Anterior cingulate cortex (tissue), 58 donors: Measurements from ENCODE around the gene RCOR3.
"Not testable (repeated sequence)": the region's sequence is repeated elsewhere in the genome, so short reads cannot be mapped to it uniquely, and the experiment has no call there.

Experiments
- DNase-seq, 58 donors: peaks; one replicate each; lab custom pipeline; 2025; lab: John Stamatoyannopoulos, UW

Gene RCOR3

GRCh38 chr1:211337430-211338223 is 78.5 kb downstream of the RCOR3 start:
- DNase-seq: no peak

GRCh38 chr1:211338224-211338620 is 79.1 kb downstream of the RCOR3 start:
- DNase-seq: no peak

DNA sequence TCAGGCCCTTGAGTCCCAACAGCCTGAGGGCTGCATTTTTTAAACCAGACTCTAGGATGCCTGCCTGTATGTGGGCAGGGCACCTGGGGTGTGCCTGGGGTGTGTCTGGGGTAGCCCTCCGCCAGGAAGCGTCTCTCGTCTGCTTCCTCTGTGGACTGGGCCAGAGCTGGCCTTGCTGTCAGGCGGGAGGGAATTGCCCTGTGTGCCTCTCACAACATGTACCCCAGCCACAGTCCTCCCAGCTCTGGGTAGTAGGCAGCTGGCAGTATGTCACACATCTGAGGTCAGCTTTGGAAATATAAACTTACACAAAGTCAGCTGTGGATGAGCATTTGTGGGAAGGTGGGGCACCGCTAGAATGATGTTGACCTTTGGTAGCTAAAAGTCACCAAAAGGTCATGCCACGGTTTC is 80.5 kb downstream of the RCOR3 start:
- no peak for DNase-seq

- no peak for DNase-seq
Measured at GRCh38 chr1:211340622-211341507, 81.7 kb downstream of the RCOR3 start.

DNA sequence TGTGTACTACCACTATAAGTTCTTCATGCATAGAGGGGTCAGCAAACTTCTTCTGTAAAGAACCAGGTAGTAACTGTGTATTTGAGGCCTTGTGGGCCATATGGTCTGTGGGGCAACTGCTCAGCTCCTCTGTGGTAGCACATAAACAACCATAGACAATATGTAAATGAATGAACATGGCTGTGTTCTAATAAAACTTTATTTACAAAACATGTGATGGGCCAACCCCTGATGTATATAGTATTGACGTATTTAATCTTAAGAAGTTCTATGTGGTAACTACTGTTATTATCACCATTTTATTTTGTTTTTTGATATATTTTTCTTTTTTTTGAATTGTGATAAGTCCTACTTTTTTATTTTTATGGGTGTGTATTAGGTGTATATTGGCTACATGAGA is 82.8 kb downstream of the RCOR3 start:
- no peak for DNase-seq

- DNase-seq: no peak
Measured at GRCh38 chr1:211343607-211344006, 84.4 kb downstream of the RCOR3 start.

DNA sequence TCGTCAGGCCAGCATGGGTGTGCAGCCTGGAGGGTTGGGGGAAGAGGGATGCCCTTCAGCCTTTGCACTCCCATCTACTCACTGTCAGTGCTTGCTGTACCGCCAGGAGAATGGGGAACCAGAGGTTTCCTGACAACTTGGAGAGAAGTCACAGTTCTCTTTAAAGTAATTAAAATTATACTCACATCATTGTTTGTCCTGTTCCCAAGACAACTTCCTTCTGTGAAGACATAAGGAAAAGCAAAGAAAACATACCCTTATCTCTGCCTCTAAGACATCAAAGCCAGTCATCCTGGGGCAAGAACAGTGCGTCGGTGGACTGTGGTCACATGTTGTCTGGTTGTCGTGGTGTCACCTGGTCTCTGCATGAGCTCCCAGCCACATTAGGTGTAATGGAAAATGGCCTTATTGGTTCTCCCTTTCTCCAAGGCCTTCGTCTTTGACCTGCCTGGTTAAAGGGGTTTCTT is 85.0 kb downstream of the RCOR3 start:
- no peak for DNase-seq

DNA sequence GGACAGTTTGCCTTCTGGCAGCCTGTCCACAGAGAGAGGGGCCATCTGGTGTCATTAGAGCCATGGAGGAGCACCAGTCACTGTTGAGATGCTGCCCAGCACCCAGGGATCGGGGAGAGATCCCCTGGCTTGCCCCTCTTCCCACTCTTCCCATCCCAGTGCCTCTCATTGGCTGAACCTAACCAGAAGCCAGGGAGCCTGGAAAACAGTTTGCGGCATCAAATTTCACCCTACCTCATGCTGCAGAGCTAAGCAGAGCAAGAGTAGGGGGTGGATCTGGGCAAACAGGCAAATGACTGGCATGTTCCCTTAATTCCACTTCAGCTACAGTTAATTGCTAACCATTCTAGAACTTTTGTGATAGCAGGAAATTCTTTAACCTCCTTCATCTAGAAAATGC is 86.6 kb downstream of the RCOR3 start:
- no peak for DNase-seq

- DNase-seq: no peak
Measured at GRCh38 chr1:211347077-211347844, 88.1 kb downstream of the RCOR3 start.

DNA sequence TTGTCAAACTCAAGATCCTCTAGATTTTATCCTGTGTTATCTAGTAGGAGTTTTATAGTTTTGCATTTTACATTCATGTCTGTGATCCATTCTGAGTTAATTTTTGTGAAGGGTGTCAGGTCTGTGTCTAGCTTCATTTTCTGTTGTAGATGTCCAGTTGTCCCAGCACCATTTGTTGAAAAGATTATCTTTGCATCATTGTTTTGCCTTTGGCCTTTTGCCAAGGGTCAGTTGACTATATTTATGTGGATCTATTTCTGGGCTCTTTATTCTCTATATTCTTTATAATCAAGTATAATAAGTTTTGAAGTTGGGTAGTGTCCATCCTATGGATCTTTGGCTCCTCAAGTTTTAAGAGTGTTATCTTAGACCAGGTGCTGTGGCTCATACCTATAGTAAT is 89.4 kb downstream of the RCOR3 start:
- no peak for DNase-seq

DNA sequence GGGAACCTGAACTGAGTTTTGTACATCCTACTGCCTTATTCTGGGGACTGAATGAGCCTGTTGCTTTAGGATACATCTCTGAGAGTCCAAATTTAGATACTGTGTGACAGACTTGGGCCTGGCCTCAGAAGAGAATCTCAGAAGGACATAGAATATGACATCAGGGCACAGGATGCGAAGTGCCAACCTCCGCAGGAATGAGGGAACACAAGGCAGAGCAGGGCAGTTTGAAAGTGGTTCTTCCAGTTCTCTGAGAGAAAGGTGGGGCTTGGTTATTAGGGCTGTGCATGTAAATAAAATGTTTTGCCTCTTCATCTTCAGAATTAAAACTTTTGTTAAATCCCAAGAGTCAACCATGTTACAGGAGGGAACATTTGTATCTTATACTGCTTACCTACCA is 90.6 kb downstream of the RCOR3 start:
- no peak for DNase-seq

DNA sequence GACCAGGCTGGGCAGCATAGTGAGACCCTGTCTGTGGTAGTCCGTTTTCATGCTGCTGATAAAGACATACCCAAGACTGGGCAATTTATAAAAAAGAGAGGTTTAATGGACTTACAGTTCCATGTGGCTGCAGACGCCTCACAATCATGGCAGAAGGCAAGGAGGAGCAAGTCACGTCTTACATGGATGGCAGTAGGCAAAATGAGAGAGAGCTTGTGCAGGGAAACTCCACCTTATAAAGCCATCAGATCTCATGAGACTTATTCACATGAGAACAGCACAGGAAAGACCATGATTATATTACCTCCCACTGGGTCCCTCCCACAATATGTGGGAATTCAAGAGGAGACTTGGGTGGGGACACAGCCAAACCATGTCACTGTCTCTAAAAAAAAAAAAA is 92.9 kb downstream of the RCOR3 start:
- not testable (repeated sequence) for DNase-seq

GRCh38 chr1:211352465-211352864 is 93.3 kb downstream of the RCOR3 start:
- no peak for DNase-seq

- no peak for DNase-seq
Measured at GRCh38 chr1:211352985-211353515, 93.9 kb downstream of the RCOR3 start.

- DNase-seq: no peak
Measured at GRCh38 chr1:211353562-211354212, 94.5 kb downstream of the RCOR3 start.

- no peak for DNase-seq
Measured at GRCh38 chr1:211355873-211356272, 96.7 kb downstream of the RCOR3 start.

- DNase-seq: peak in 4 of 58 donors; percentile 12 to 26 (median 16)
Measured at GRCh38 chr1:211356723-211357407, 97.7 kb downstream of the RCOR3 start.

DNA sequence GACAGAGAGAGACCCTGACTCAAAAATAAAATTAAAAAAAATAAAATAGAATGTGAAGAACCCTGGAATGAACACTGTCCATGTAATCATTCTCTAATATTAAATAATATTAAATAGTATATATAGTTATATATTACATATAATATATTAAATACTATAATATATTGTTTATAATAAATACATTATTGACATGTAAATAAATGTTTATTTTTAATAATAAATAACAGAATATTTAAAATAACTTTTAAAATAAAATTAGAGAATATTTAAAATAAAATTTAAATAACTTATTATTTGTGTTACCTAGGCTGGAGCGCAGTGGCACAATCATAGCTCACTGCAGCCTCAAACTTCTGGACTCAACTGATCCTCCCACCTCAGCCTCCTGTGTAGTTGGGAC is 99.5 kb downstream of the RCOR3 start:
- no peak for DNase-seq

- DNase-seq: no peak
Measured at GRCh38 chr1:211359876-211360275, 100.7 kb downstream of the RCOR3 start.
